ENCODE results near the gene MEGF10. TPM values are rescaled to one million over a fixed set of nuclear protein-coding genes. Genes with fewer than 3 reads are reported as not detected.

MEGF10 gene
- total and polyA plus RNA-seq, 2 donors (not counting 1 experiment from before 2014, with no cell fraction given), result not detected

DNA sequence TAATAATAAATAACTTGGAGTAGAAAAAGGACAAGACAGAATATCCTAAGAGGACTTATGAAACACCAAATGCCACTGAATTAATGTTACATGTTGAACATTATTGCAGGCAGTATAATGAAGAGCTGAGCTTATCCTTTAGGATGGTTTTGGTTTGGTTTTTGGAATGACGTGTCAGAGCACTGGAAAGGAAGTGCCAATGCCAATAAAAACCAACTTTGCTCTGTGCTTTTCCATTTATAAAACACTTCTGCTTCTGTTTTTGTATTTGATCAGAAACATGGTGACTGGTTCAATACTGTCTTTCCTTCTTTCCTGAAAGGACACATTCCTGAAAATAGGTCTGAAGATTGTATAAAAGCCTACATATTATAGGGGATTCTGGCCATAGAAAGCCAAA, 4.2 kb downstream of the MEGF10 start:
- H3K9me3 Mint-ChIP-seq (ENCODE audit: insufficient read depth), result no peaks in the 10 kb centered on the region
- ChIA-PET CTCF (no interaction called here), POLR2A (no interaction called here)

DNA sequence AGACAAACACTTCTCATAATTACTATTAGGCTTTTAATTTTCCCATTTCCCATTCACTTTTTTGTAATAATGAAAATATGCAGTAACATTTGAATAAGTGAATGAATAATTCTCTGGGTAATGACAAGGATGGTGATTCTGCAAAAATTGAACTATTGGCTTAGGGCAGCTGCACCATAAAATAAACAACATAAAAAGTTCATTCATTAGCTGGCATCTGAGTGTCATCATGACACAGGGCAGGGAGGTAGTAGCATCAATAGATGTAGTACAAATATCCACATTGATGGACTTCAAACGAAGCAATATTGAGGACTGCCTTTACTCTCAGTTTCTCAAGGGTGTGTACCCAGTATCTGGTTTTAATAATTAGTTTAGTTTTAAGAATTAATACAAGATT, 4.9 kb downstream of the MEGF10 start:
- Mint-ChIP-seq H3K27me3 (peaks cover 63% of the 10 kb centered on the region), H3K27ac (no peak overlapping the region), H3K9me3 (ENCODE audit: insufficient read depth) (no peaks in the 10 kb centered on the region), H3K4me3 (no peak overlapping the region), H3K4me1 (peaks cover 9% of the 10 kb centered on the region)
- no peak for ATAC-seq (ENCODE audit: low read depth)
- CTCF ChIA-PET, result no interaction called here
- Histone ChIP-seq H3K27ac (ENCODE audit: low read length in 2 of 2) (no peak overlapping the region), H3K4me1 (ENCODE audit: control insufficient read depth in 2 of 2, insufficient read depth in 2 of 2, low read length in 2 of 2) (peaks cover 1 to 7% of the 10 kb centered on the region in 2 donors), H3K36me3 (replicated peaks in 1 of 2; ENCODE audit: control extremely low read depth in 1 of 2, control insufficient read depth in 1 of 2, extremely low read depth in 1 of 2, insufficient read depth in 2 of 2, low read length in 1 of 2) (no peaks in the 10 kb centered on the region), H3K4me3 (ENCODE audit: control extremely low read depth in 1 of 5, extremely low read depth in 1 of 5, insufficient read depth in 1 of 5, low read depth in 2 of 5, low read length in 4 of 5) (no peak overlapping the region), H3K9ac (ENCODE audit: low read length) (no peak overlapping the region), H4K20me1 (ENCODE audit: control insufficient read depth, insufficient read depth, low read length, poor library complexity, severe bottlenecking) (no peaks in the 10 kb centered on the region), H3K27me3 (replicated peaks in 1 of 4; ENCODE audit: control extremely low read depth in 1 of 4, control insufficient read depth in 3 of 4, insufficient read depth in 4 of 4, low read length in 3 of 4) (peaks cover 0 to 22% (median 16%) of the 10 kb centered on the region in 4 experiments), H3K9me3 (ENCODE audit: control extremely low read depth in 1 of 3, control insufficient read depth in 2 of 3, insufficient read depth in 1 of 3, low read length in 2 of 3) (peaks cover 0 to 4% (median 0%) of the 10 kb centered on the region in 3 donors), H2AFZ (ENCODE audit: insufficient read depth, low read depth, low read length, poor library complexity, severe bottlenecking) (no peak overlapping the region), H3K4me2 (replicated peaks; ENCODE audit: low read depth, low read length, poor library complexity, severe bottlenecking) (no peak overlapping the region), H3K79me2 (ENCODE audit: control insufficient read depth, insufficient read depth, low read length) (no peaks in the 10 kb centered on the region)
- DNase-seq, result no peak
- POLR2A ChIA-PET, result no interaction called here
- intact Hi-C loops (cut with micrococcal nuclease), result no loop called here
- WGBS (ENCODE audit: insufficient coverage), result no CpG with 5 or more reads among the region's 1 CpG
- TF ChIP-seq, protein P1, sequence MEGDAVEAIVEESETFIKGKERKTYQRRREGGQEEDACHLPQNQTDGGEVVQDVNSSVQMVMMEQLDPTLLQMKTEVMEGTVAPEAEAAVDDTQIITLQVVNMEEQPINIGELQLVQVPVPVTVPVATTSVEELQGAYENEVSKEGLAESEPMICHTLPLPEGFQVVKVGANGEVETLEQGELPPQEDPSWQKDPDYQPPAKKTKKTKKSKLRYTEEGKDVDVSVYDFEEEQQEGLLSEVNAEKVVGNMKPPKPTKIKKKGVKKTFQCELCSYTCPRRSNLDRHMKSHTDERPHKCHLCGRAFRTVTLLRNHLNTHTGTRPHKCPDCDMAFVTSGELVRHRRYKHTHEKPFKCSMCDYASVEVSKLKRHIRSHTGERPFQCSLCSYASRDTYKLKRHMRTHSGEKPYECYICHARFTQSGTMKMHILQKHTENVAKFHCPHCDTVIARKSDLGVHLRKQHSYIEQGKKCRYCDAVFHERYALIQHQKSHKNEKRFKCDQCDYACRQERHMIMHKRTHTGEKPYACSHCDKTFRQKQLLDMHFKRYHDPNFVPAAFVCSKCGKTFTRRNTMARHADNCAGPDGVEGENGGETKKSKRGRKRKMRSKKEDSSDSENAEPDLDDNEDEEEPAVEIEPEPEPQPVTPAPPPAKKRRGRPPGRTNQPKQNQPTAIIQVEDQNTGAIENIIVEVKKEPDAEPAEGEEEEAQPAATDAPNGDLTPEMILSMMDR (IDR thresholded peaks at IDR 0.05), result no peak

More for the DNA sequence above, 4.2 kb downstream of the MEGF10 start:
- peaks cover 0 to 6% (median 0%) of the 10 kb centered on the region in 3 donors for H3K9me3 ChIP-seq (ENCODE audit: control extremely low read depth in 1 of 3, control insufficient read depth in 2 of 3, insufficient read depth in 1 of 3, low read length in 2 of 3)
- no peaks in the 10 kb centered on the region for H4K20me1 ChIP-seq (ENCODE audit: control insufficient read depth, insufficient read depth, low read length, poor library complexity, severe bottlenecking)
- H3K4me3 ChIP-seq (ENCODE audit: control extremely low read depth in 1 of 5, extremely low read depth in 1 of 5, insufficient read depth in 1 of 5, low read depth in 2 of 5, low read length in 4 of 5), result no peak overlapping the region
- intact Hi-C loops (cut with micrococcal nuclease), result no loop called here
- no peaks in the 10 kb centered on the region for H3K36me3 ChIP-seq (replicated peaks in 1 of 2; ENCODE audit: control extremely low read depth in 1 of 2, control insufficient read depth in 1 of 2, extremely low read depth in 1 of 2, insufficient read depth in 2 of 2, low read length in 1 of 2)
- peaks cover 14% of the 10 kb centered on the region for H3K4me1 Mint-ChIP-seq
- TF ChIP-seq EZH2 (IDR thresholded peaks at IDR 0.05; ENCODE audit: borderline replicate concordance, insufficient read depth, low read depth, low read length, poor library complexity, severe bottlenecking), result no peak
- TF ChIP-seq, protein P1 (IDR thresholded peaks at IDR 0.05), result no peak
- no peak overlapping the region for H3K27ac ChIP-seq (ENCODE audit: low read length in 2 of 2)
- H3K27ac Mint-ChIP-seq, result no peak overlapping the region
- no peak for ATAC-seq (ENCODE audit: low read depth)
- no peak overlapping the region for H3K9ac ChIP-seq (ENCODE audit: low read length)
- peaks cover 0 to 28% (median 18%) of the 10 kb centered on the region in 4 experiments for H3K27me3 ChIP-seq (replicated peaks in 1 of 4; ENCODE audit: control extremely low read depth in 1 of 4, control insufficient read depth in 3 of 4, insufficient read depth in 4 of 4, low read length in 3 of 4)
- no peaks in the 10 kb centered on the region for H3K79me2 ChIP-seq (ENCODE audit: control insufficient read depth, insufficient read depth, low read length)
- H3K4me1 ChIP-seq (ENCODE audit: control insufficient read depth in 2 of 2, insufficient read depth in 2 of 2, low read length in 2 of 2), result peaks cover 7 to 11% of the 10 kb centered on the region in 2 donors
- H3K27me3 Mint-ChIP-seq, result peaks cover 63% of the 10 kb centered on the region
- no peak overlapping the region for H3K4me3 Mint-ChIP-seq
- H3K4me2 ChIP-seq (replicated peaks; ENCODE audit: low read depth, low read length, poor library complexity, severe bottlenecking), result no peak overlapping the region
- no peak overlapping the region for H2AFZ ChIP-seq (ENCODE audit: insufficient read depth, low read depth, low read length, poor library complexity, severe bottlenecking)
- WGBS (ENCODE audit: insufficient coverage), result no CpG with 5 or more reads among the region's 1 CpG
- no peak for DNase-seq
